ENCODE results near the gene FMNL2.

The FMNL2 gene

GRCh38 chr2:152557273-152557888 lies 222.4 kb downstream of the FMNL2 start:
- no peaks in the 10 kb centered on the region for H3K4me1 Mint-ChIP-seq (ENCODE audit: low read depth)
- no peak overlapping the region for H3K4me3 Mint-ChIP-seq
- no peaks in the 10 kb centered on the region for H3K9me3 Mint-ChIP-seq
- no peak overlapping the region for H3K27ac Mint-ChIP-seq
- H3K36me3 Mint-ChIP-seq (ENCODE audit: low read depth), result no peaks in the 10 kb centered on the region
- H3K27me3 Mint-ChIP-seq (ENCODE audit: low read depth), result peaks cover 3% of the 10 kb centered on the region

- H3K36me3 Mint-ChIP-seq (ENCODE audit: low read depth), result no peaks in the 10 kb centered on the region
- no peak overlapping the region for H3K27ac Mint-ChIP-seq
- peaks cover 4% of the 10 kb centered on the region for H3K27me3 Mint-ChIP-seq (ENCODE audit: low read depth)
- no peaks in the 10 kb centered on the region for H3K4me1 Mint-ChIP-seq (ENCODE audit: low read depth)
- no peaks in the 10 kb centered on the region for H3K9me3 Mint-ChIP-seq
- H3K4me3 Mint-ChIP-seq, result no peak overlapping the region
Observed at GRCh38 chr2:152558158-152558984, 223.4 kb downstream of the FMNL2 start.

GRCh38 chr2:152559008-152559407 lies 224.0 kb downstream of the FMNL2 start:
- no peak overlapping the region for H3K4me3 Mint-ChIP-seq
- H3K27me3 Mint-ChIP-seq (ENCODE audit: low read depth), result peaks cover 7% of the 10 kb centered on the region
- H3K27ac Mint-ChIP-seq, result no peak overlapping the region
- no peaks in the 10 kb centered on the region for H3K36me3 Mint-ChIP-seq (ENCODE audit: low read depth)
- H3K9me3 Mint-ChIP-seq, result no peaks in the 10 kb centered on the region
- H3K4me1 Mint-ChIP-seq (ENCODE audit: low read depth), result no peaks in the 10 kb centered on the region

DNA sequence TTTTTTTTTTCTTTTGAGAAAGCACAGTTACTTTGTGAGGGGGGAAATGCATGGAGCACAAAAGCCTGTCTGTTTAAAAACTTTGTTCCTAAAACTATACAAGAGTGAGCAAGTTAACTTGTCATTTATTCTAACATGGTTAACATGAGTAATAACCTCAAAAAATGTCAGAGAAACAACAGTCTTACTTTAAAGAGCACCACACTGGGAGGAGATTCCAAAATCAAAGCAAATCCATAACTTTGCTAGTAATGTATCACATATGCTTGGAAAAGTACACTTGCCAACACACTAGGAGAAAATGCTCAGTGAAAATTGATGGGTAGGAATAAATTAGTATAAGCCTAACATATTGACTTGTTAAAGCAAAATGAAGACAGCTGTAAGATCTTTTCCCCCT lies 225.2 kb downstream of the FMNL2 start:
- Mint-ChIP-seq H3K36me3 (ENCODE audit: low read depth) (no peaks in the 10 kb centered on the region), H3K27ac (no peak overlapping the region), H3K4me1 (ENCODE audit: low read depth) (no peaks in the 10 kb centered on the region)

GRCh38 chr2:152560873-152561595 lies 226.1 kb downstream of the FMNL2 start:
- no peaks in the 10 kb centered on the region for H3K36me3 Mint-ChIP-seq (ENCODE audit: low read depth)
- H3K27ac Mint-ChIP-seq, result no peak overlapping the region

More for the DNA sequence above, 225.2 kb downstream of the FMNL2 start:
- Mint-ChIP-seq H3K4me3 (no peak overlapping the region), H3K27me3 (ENCODE audit: low read depth) (peaks cover 7% of the 10 kb centered on the region), H3K9me3 (no peaks in the 10 kb centered on the region)

GRCh38 chr2:152562198-152562884 lies 227.4 kb downstream of the FMNL2 start:
- peaks cover 7% of the 10 kb centered on the region for H3K27me3 Mint-ChIP-seq (ENCODE audit: low read depth)
- H3K36me3 Mint-ChIP-seq (ENCODE audit: low read depth), result no peaks in the 10 kb centered on the region

More at GRCh38 chr2:152560873-152561595, 226.1 kb downstream of the FMNL2 start:
- H3K4me3 Mint-ChIP-seq, result no peak overlapping the region
- H3K4me1 Mint-ChIP-seq (ENCODE audit: low read depth), result no peaks in the 10 kb centered on the region
- no peaks in the 10 kb centered on the region for H3K9me3 Mint-ChIP-seq
- peaks cover 7% of the 10 kb centered on the region for H3K27me3 Mint-ChIP-seq (ENCODE audit: low read depth)

DNA sequence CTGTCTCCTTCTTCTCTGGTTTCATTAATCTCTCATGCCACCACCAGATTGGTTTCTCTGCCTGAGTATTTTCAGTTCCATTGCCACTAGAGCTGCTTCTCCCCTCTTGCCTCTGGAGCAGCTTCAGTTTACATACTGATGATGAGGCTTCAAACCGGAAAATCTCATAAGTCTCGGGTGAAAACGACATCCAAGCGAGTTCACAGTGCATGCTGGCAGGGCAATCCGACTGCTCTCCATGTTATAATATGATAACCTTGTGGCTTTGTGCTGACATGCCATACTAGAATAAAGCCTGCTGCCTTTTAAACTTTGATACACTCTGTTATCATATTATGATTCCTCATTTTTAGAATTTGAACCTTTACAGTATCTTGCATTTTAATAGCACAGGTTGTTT lies 228.8 kb downstream of the FMNL2 start:
- no peak overlapping the region for H3K4me3 Mint-ChIP-seq
- H3K27ac Mint-ChIP-seq, result no peak overlapping the region
- H3K27me3 Mint-ChIP-seq (ENCODE audit: low read depth), result peaks cover 7% of the 10 kb centered on the region
- no peaks in the 10 kb centered on the region for H3K4me1 Mint-ChIP-seq (ENCODE audit: low read depth)
- no peaks in the 10 kb centered on the region for H3K36me3 Mint-ChIP-seq (ENCODE audit: low read depth)
- no peaks in the 10 kb centered on the region for H3K9me3 Mint-ChIP-seq

More at GRCh38 chr2:152562198-152562884, 227.4 kb downstream of the FMNL2 start:
- no peak overlapping the region for H3K4me3 Mint-ChIP-seq
- H3K27ac Mint-ChIP-seq, result no peak overlapping the region
- H3K4me1 Mint-ChIP-seq (ENCODE audit: low read depth), result no peaks in the 10 kb centered on the region
- H3K9me3 Mint-ChIP-seq, result no peaks in the 10 kb centered on the region

GRCh38 chr2:152564754-152565551 lies 230.0 kb downstream of the FMNL2 start:
- H3K9me3 Mint-ChIP-seq, result no peaks in the 10 kb centered on the region
- no peaks in the 10 kb centered on the region for H3K36me3 Mint-ChIP-seq (ENCODE audit: low read depth)
- H3K4me3 Mint-ChIP-seq, result no peak overlapping the region
- peaks cover 7% of the 10 kb centered on the region for H3K27me3 Mint-ChIP-seq (ENCODE audit: low read depth)
- no peak overlapping the region for H3K27ac Mint-ChIP-seq
- no peaks in the 10 kb centered on the region for H3K4me1 Mint-ChIP-seq (ENCODE audit: low read depth)

DNA sequence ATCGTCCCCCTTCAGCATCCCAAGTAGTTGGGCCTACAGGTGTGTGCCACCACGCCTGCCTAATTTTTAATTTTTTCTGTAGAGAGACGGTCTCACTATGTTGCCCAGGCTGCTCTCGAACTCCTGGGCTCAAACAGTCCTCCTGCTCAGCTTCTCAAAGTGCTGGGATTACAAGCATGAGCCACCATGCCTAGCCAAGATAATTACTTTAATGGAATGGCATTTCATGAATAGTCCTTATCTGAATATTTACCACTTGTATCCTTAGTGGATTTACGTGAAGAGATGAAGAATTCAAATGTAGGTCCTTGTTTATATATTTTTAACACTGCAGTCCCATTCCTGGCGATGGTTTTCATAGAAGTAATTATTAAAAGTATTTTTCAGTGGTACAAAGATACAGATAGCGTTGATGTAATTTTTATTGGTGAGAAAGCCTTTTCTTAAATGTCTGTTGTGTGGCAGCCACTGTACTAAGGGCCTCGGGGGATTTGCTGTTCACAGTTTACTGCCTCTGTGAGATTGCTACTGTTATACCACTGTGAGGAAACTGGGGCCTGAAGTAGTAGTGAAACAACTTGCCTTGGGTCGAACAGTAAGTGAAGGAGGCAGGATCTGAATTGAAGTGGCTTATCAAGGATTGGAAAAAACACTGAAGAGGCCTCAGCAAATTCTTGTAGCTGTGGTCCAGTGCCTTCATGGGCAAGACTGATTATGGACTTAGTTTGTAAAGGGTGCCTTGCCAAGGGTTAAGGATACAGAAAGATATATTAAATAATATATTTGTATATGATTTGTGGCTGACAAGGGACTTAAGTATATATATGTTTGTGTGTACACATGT lies 231.1 kb downstream of the FMNL2 start:
- peaks cover 7% of the 10 kb centered on the region for H3K27me3 Mint-ChIP-seq (ENCODE audit: low read depth)
- H3K4me1 Mint-ChIP-seq (ENCODE audit: low read depth), result no peaks in the 10 kb centered on the region
- H3K36me3 Mint-ChIP-seq (ENCODE audit: low read depth), result no peaks in the 10 kb centered on the region
- H3K4me3 Mint-ChIP-seq, result no peak overlapping the region
- H3K27ac Mint-ChIP-seq, result no peak overlapping the region
- H3K9me3 Mint-ChIP-seq, result no peaks in the 10 kb centered on the region

GRCh38 chr2:152566728-152567069 lies 231.7 kb downstream of the FMNL2 start:
- H3K4me1 Mint-ChIP-seq (ENCODE audit: low read depth), result no peaks in the 10 kb centered on the region
- H3K27me3 Mint-ChIP-seq (ENCODE audit: low read depth), result peaks cover 7% of the 10 kb centered on the region
- no peak overlapping the region for H3K4me3 Mint-ChIP-seq
- H3K9me3 Mint-ChIP-seq, result no peaks in the 10 kb centered on the region
- H3K27ac Mint-ChIP-seq, result no peak overlapping the region
- no peaks in the 10 kb centered on the region for H3K36me3 Mint-ChIP-seq (ENCODE audit: low read depth)

DNA sequence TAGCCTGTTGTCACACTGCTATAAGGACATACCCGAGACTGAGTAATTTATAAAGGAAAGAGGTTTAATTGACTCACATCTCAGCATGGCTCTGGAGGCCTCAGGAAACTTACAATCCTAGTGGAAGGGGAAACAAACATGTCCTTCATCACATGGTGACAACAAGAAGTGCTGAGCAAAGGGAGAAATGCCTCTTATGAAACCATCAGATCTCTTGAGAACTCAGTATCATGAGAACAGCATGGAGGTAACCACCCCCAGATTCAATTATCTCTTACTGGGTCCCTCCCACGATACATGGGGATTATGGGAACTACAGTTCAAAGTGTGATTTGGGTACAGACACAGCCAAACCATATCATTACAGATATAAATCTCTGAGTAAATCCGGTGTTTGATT lies 233.6 kb downstream of the FMNL2 start:
- no peak overlapping the region for H3K27ac Mint-ChIP-seq
- no peaks in the 10 kb centered on the region for H3K36me3 Mint-ChIP-seq (ENCODE audit: low read depth)
- H3K9me3 Mint-ChIP-seq, result no peaks in the 10 kb centered on the region
- peaks cover 2% of the 10 kb centered on the region for H3K27me3 Mint-ChIP-seq (ENCODE audit: low read depth)
- H3K4me3 Mint-ChIP-seq, result no peak overlapping the region
- H3K4me1 Mint-ChIP-seq (ENCODE audit: low read depth), result peaks cover 4% of the 10 kb centered on the region

GRCh38 chr2:152569186-152569585 lies 234.2 kb downstream of the FMNL2 start:
- H3K27me3 Mint-ChIP-seq (ENCODE audit: low read depth), result no peaks in the 10 kb centered on the region
- no peak overlapping the region for H3K27ac Mint-ChIP-seq
- H3K9me3 Mint-ChIP-seq, result no peaks in the 10 kb centered on the region
- H3K36me3 Mint-ChIP-seq (ENCODE audit: low read depth), result no peaks in the 10 kb centered on the region
- no peak overlapping the region for H3K4me3 Mint-ChIP-seq
- H3K4me1 Mint-ChIP-seq (ENCODE audit: low read depth), result peaks cover 4% of the 10 kb centered on the region

DNA sequence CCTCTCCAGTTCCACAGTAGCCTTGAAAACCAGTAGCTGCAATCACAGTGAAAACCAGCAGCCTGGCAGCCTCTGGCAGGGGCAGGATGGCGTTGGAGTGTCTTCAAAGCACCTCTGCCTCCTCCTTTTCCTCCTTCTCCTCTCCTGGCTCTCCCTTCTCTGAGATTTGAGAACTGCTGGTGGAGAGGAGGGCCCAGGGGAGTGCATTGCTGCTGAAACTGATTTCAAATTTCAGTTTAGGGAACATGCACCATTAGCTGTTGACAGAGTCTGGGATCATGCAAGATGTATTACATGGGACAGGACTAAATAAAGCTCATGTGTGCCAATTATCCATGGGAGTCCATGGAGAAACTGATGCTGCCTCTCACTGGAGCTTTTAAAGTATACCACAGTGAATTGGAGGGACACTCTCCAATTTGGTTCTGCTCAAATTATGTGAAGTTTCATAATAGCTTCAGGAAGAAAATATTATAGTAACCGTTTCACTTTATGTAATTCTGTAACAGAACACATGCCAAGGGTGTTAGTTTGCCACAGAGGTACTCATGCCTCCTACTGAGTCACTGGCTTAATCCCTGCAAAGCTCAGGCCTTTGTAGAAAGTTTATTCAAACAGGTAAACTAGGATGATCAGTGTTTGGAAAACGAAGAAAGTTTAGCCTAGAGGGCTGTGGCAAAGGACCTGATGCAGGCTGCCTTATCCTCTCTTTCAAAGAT lies 236.2 kb downstream of the FMNL2 start:
- Mint-ChIP-seq H3K36me3 (ENCODE audit: low read depth) (no peaks in the 10 kb centered on the region), H3K4me3 (no peak overlapping the region), H3K27ac (no peak overlapping the region), H3K27me3 (ENCODE audit: low read depth) (no peaks in the 10 kb centered on the region), H3K4me1 (ENCODE audit: low read depth) (peaks cover 4% of the 10 kb centered on the region), H3K9me3 (no peaks in the 10 kb centered on the region)
